GM12801 (cell line): ENCODE measurements around the gene RIMS1.

Source experiments
- CTCF ChIP-seq: IDR thresholded peaks from one replicate; pipeline ENCODE4 v1.5.1; 2011; ENCODE audit warnings: control low read depth; ENCODE audit not compliant: insufficient read length; ENCODE audit errors: extremely low read depth

Gene RIMS1

GRCh38 chr6:71908162-71908765 is 21.9 kb downstream of the RIMS1 start:
- TF ChIP-seq CTCF = no peak

- TF ChIP-seq CTCF = no peak
Measured at GRCh38 chr6:71913444-71914234, 27.3 kb downstream of the RIMS1 start.

GRCh38 chr6:71929047-71929446 is 42.7 kb downstream of the RIMS1 start:
- no peak for TF ChIP-seq CTCF

GRCh38 chr6:71933881-71934280 is 47.5 kb downstream of the RIMS1 start:
- TF ChIP-seq CTCF = no peak

- no peak for TF ChIP-seq CTCF
Measured at GRCh38 chr6:71965404-71965803, 79.1 kb downstream of the RIMS1 start.

- no peak for TF ChIP-seq CTCF
Measured at GRCh38 chr6:71967436-71967835, 81.1 kb downstream of the RIMS1 start.

- TF ChIP-seq CTCF = no peak
Measured at GRCh38 chr6:71977884-71978283, 91.5 kb downstream of the RIMS1 start.
